Measurements from ENCODE around the gene SLC1A3.
A peak's percentile ranks its signal among the peaks of the same experiment; 100 is the strongest.

Gene SLC1A3

DNA sequence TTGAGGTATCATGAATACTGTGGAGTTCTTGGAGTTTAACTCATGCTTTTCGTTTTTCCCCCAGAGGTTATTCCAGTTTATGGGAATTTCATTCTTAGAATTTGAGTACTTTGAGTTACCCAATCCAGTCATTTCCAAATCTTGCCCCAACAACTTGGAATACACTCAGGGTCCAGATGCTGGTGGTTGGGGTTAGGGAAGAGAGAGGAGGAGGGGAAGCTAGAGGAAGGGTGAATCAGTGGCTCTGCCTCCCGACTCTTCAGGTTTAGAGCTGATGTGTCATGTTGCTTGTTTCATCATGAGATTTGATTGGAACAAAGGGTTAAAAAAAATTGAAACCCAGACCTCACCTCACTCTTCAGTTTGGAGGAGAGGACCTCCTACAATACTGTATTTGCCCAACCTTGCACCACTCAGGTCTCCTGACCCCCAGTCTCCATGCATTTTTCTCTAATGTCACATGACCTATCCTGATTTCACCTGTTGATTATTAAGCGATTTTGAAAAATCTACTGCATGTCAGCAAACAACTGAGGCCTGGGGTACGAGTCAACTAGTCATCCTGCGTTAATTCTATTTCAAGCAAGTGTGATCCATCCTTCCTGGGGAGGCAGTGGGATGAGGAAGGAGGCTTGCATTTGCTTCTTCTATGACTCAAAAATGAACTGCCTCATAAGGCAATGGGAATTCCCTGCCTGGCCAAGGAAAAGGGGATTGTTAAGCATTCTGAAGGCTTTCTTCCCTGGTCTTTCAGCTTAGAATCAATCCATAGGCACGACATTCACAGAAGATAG lies 6.2 kb upstream of the SLC1A3 start:
- DNase-seq: no peak

DNA sequence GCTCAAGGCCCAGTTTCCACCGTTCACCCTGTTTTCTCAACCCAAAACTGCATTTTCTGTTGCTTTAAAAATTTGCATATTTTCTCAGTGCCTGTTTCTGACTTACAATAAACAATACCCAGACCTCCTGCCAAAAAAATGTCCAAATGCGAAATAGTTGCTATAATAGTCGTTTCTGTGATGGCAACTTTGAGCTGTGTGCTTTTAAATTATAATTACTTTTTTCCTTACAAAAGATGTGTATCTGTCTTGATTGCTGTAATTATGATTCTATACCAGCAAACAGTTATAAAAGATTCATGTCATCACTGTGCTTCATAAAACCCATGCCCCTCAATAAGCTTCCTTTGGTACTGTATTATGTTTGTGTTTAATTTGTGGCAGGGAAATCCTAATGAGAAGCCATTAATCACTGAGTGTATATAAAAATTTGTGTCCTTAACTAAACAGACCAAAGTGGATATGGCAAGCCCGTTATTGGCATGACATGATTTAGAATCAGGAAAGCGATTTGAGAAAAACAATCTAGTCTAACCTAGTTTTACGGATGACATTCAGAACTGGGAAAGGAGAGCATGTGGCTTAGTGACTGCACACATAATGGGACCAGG lies 5.4 kb upstream of the SLC1A3 start:
- peak in 2 of 56 donors; percentile 9 to 44 for DNase-seq

GRCh38 chr5:36602704-36603321 lies 3.6 kb upstream of the SLC1A3 start:
- peak in 12 of 56 donors; percentile 7 to 54 (median 28) for DNase-seq

- no peak for DNase-seq
Observed at GRCh38 chr5:36605241-36605640, 1.2 kb upstream of the SLC1A3 start.

GRCh38 chr5:36606036-36606427 lies 374 bp upstream of the SLC1A3 start:
- DNase-seq: no peak

GRCh38 chr5:36607114-36607571 lies 737 bp downstream of the SLC1A3 start:
- peak in 27 of 56 donors; percentile 7 to 56 (median 30) for DNase-seq

DNA sequence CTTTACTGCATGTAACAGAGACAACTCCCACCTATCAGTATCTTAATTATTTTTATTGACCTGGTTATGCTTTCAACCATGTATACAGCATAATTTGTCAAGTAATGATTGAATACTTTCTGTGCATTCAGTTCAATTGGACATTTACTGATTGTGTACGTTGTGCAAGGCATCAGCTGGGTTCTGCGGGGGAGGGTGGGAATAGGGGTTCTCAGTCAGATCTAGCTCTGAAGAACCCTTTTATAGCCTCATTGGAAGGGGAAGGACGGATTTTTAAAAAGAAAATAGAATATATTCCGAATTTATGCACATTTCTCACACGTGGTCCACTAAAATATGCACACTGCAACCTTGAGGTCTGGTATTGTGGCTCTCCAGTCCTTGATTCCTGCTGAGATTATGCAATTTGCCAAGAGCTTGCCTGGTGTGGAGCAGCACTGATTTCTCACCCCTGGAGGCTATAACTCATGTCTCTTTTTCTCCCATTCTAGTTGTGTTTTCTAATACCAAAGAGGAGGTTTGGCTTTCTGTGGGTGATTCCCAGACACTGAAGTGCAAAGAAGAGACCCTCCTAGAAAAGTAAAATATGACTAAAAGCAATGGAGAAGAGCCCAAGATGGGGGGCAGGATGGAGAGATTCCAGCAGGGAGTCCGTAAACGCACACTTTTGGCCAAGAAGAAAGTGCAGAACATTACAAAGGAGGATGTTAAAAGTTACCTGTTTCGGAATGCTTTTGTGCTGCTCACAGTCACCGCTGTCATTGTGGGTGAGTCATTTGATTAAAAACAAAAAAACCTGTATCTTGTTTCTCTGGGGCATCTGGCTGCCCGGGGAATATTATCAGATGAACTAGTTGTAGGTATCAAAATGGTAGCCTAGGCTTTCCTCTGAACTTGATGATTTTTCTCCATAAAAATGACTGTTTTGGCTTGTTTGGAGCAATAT lies 1.7 kb downstream of the SLC1A3 start:
- peak in 3 of 56 donors; percentile 11 to 49 (median 26) for DNase-seq

DNA sequence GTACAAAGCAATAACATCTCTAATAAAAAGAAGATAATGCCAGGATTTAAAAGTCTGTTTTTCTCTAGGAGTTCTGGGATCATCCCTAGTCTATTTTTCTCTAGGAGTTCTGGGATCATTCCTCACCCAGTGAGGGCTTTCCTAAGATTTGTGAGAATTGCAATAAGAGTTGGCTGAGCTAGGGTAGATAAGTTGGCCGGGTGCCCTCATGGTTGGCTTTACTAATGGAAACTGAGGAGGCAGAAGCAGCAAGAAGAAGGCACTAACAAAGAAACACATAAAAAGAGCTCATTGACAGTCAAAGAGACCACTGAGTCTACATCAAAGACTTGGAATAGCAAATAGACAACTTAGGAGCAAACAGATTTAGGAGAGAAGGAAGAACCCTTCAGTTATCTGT lies 4.2 kb downstream of the SLC1A3 start:
- DNase-seq: peak in 6 of 56 donors; percentile 16 to 61 (median 37)

DNA sequence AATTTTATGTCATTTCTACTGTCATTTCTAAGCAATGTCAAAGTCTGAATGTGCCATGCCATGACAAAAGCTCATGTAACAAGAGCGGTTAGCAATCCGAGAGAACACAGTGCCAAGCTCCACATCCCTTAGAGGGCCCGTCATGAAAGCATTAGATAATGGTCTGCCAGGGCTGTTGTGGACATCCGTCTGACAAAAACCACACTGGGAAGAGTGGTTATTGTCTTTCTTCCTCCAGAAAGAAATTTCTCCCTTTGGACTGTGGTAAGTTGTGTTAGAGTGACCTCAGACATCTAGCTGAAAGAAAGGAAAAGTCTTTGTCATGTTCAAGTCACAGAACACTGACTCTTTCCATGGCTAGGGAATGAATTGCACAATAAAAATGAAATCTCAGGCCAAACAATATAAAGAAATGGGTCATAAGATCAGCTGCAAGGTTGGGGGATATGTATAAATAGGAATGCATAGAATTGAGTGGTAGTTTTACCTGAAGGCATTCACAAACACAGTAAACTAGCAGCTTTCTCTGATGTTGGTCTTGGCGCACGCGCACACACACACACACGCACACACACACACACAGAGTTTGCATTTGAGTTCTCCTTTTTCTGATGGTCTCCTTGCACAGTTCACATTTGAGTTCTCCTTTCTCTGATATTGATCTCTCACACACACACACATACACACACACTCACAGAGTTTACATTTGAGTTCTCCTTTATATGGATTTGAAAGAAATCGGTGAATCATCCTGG lies 5.3 kb downstream of the SLC1A3 start:
- peak in 7 of 56 donors; percentile 10 to 44 (median 18) for DNase-seq

DNA sequence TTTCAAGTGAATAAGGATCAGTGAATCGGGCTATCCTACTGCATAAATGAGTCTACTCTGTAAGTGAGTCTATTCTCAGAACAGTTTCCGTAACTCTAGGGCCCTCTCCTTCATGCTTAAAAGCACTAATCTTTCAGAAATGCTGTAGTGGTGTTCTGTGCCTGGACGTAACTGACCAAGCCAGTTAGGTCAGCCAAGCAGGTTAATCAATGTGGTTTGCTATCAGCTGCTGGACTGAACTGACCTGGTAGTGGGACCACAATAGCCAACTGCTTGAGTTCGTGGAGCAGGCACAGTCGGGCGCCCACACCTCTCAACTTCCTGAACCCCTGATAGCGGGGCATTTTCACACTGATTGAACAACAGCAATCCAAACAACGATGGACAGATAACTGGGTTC lies 6.8 kb downstream of the SLC1A3 start:
- DNase-seq: no peak

GRCh38 chr5:36613771-36614656 lies 7.6 kb downstream of the SLC1A3 start:
- no peak for DNase-seq

GRCh38 chr5:36614657-36615308 lies 8.4 kb downstream of the SLC1A3 start:
- DNase-seq: peak in 6 of 56 donors; percentile 5 to 29 (median 14)

- no peak for DNase-seq
Observed at GRCh38 chr5:36619012-36619635, 12.7 kb downstream of the SLC1A3 start.

DNA sequence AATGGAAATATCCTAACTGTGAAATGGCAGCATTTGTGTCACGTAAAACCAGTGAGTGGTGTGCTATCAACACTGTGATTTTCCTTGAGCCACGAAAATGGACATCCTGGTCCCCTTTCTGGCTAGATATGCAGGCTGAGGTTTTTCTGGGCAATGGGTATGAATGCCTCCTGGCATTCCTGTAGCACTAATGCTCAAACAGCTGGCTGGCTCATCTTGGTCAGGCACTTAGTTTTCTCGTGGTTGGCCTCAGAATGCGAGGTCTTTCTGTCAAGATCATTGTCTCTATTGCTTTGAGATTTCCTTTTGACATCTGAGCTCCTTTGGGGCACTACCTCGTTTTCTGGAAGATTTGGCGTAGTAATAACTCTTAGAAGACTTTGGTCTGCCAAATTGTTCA lies 15.6 kb downstream of the SLC1A3 start:
- DNase-seq: no peak

- DNase-seq: no peak
Observed at GRCh38 chr5:36623832-36624231, 17.4 kb downstream of the SLC1A3 start.

DNA sequence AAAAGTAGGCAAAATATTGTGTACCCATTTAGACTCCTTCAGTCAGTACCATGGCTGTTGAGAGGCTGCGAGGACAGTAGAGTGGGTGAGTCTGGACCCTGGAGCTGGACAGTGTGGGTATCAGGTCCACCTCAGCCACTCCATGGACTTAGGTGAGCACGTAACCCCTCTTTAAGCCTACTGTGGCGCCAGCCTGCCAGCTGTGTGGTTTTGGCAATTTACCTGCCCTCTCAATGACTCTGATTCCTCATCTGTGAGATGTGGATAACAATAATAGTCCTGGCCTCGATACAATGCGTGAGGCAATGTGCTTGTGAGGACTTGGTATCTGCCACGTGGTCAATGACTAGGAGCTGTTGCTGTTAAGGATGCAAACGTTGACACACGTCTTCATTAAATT lies 17.9 kb downstream of the SLC1A3 start:
- no peak for DNase-seq

DNA sequence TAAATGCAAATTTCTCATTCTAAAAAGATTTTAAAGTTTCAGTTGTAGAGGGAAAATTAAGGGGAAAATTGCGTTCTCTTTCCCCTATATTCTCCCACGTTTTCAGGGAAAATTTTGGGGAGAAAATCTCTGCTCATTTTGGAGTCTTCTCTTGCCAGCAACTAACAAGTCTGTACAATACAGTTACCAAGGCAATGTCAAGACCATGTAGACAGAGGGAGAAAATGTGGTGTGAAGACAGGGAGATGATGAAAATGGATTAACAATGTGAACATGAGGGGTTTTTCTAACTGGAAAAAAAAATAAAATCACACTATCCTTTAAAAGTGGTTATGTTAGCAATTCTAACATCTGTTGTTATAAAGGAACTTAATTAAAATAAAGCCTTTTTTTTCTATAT lies 22.3 kb downstream of the SLC1A3 start:
- no peak for DNase-seq

DNA sequence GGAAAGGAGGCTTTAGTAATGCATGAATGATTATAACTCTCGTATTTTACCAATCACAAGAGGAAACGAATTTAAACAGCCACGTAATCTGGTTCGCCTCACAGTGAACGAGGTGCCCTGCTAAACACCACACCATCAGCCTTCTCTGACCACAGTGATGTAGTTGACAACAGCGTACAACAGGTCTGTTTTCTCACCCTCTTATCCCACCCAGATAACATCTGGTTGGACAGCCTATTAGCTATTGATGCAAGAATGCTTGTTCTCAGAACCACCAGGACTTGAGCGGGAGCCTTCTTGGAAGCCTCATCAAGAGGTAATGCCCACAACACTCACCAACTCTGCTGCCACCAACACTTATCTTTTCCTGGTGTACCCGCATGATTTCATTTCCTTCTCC lies 23.3 kb downstream of the SLC1A3 start:
- DNase-seq: no peak

Data from amygdala (tissue), 56 donors.